ENCODE results near the gene IRF2BPL.

The IRF2BPL gene

GRCh38 chr14:77063571-77064171 is 35.2 kb upstream of the IRF2BPL start:
- in situ Hi-C loops (cut with HindIII; ENCODE audit: low pct_unique_long_range_greater_than_20kb, low sequenced_read_pairs), result no loop called here
- no peak for DNase-seq (ENCODE audit: low read depth in 1 of 2, low spot score in 1 of 2)
- TF ChIP-seq JUND (IDR thresholded peaks at IDR 0.05; ENCODE audit: low read depth), result no peak

GRCh38 chr14:77062261-77062660 is 33.8 kb upstream of the IRF2BPL start:
- in situ Hi-C loops (cut with HindIII; ENCODE audit: low pct_unique_long_range_greater_than_20kb, low sequenced_read_pairs), result no loop called here

GRCh38 chr14:77061630-77062257 is 33.2 kb upstream of the IRF2BPL start:
- TF ChIP-seq JUND (IDR thresholded peaks at IDR 0.05; ENCODE audit: low read depth), result no peak
- no peak for DNase-seq (ENCODE audit: low read depth in 1 of 2, low spot score in 1 of 2)
- in situ Hi-C loops (cut with HindIII; ENCODE audit: low pct_unique_long_range_greater_than_20kb, low sequenced_read_pairs), result no loop called here

More at GRCh38 chr14:77062261-77062660, 33.8 kb upstream of the IRF2BPL start:
- no peak for TF ChIP-seq JUND (IDR thresholded peaks at IDR 0.05; ENCODE audit: low read depth)
- DNase-seq (ENCODE audit: low read depth in 1 of 2, low spot score in 1 of 2), result no peak

GRCh38 chr14:77059276-77059915 is 30.9 kb upstream of the IRF2BPL start:
- in situ Hi-C loops (cut with HindIII; ENCODE audit: low pct_unique_long_range_greater_than_20kb, low sequenced_read_pairs), result no loop called here
- DNase-seq (ENCODE audit: low read depth in 1 of 2, low spot score in 1 of 2), result peak; percentile 64 to 88

GRCh38 chr14:77058785-77059184 is 30.3 kb upstream of the IRF2BPL start:
- no peak for TF ChIP-seq JUND (IDR thresholded peaks at IDR 0.05; ENCODE audit: low read depth)
- DNase-seq (ENCODE audit: low read depth in 1 of 2, low spot score in 1 of 2), result no peak
- in situ Hi-C loops (cut with HindIII; ENCODE audit: low pct_unique_long_range_greater_than_20kb, low sequenced_read_pairs), result no loop called here

More at GRCh38 chr14:77059276-77059915, 30.9 kb upstream of the IRF2BPL start:
- TF ChIP-seq JUND (IDR thresholded peaks at IDR 0.05; ENCODE audit: low read depth), result no peak

GRCh38 chr14:77058117-77058516 is 29.6 kb upstream of the IRF2BPL start:
- no peak for DNase-seq (ENCODE audit: low read depth in 1 of 2, low spot score in 1 of 2)
- no peak for TF ChIP-seq JUND (IDR thresholded peaks at IDR 0.05; ENCODE audit: low read depth)
- in situ Hi-C loops (cut with HindIII; ENCODE audit: low pct_unique_long_range_greater_than_20kb, low sequenced_read_pairs), result no loop called here

GRCh38 chr14:77055981-77056380 is 27.5 kb upstream of the IRF2BPL start:
- in situ Hi-C loops (cut with HindIII; ENCODE audit: low pct_unique_long_range_greater_than_20kb, low sequenced_read_pairs), result no loop called here
- TF ChIP-seq JUND (IDR thresholded peaks at IDR 0.05; ENCODE audit: low read depth), result no peak
- no peak for DNase-seq (ENCODE audit: low read depth in 1 of 2, low spot score in 1 of 2)

- DNase-seq (ENCODE audit: low read depth in 1 of 2, low spot score in 1 of 2), result no peak
- TF ChIP-seq JUND (IDR thresholded peaks at IDR 0.05; ENCODE audit: low read depth), result no peak
- in situ Hi-C loops (cut with HindIII; ENCODE audit: low pct_unique_long_range_greater_than_20kb, low sequenced_read_pairs), result no loop called here
These were observed 26.8 kb upstream of the IRF2BPL start for GRCh38 chr14:77055306-77055705.

- TF ChIP-seq JUND (IDR thresholded peaks at IDR 0.05; ENCODE audit: low read depth), result no peak
- in situ Hi-C loops (cut with HindIII; ENCODE audit: low pct_unique_long_range_greater_than_20kb, low sequenced_read_pairs), result no loop called here
- peak in 1 of 2 experiments; percentile 59 for DNase-seq (ENCODE audit: low read depth in 1 of 2, low spot score in 1 of 2)
These were observed 24.7 kb upstream of the IRF2BPL start for GRCh38 chr14:77053046-77053841.

GRCh38 chr14:77052281-77053044 is 24.0 kb upstream of the IRF2BPL start:
- in situ Hi-C loops (cut with HindIII; ENCODE audit: low pct_unique_long_range_greater_than_20kb, low sequenced_read_pairs), result no loop called here
- no peak for DNase-seq (ENCODE audit: low read depth in 1 of 2, low spot score in 1 of 2)
- no peak for TF ChIP-seq JUND (IDR thresholded peaks at IDR 0.05; ENCODE audit: low read depth)

GRCh38 chr14:77051116-77051515 is 22.6 kb upstream of the IRF2BPL start:
- DNase-seq (ENCODE audit: low read depth in 1 of 2, low spot score in 1 of 2), result no peak
- TF ChIP-seq JUND (IDR thresholded peaks at IDR 0.05; ENCODE audit: low read depth), result no peak
- in situ Hi-C loops (cut with HindIII; ENCODE audit: low pct_unique_long_range_greater_than_20kb, low sequenced_read_pairs), result no loop called here

GRCh38 chr14:77046721-77047120 is 18.2 kb upstream of the IRF2BPL start:
- no peak for TF ChIP-seq JUND (IDR thresholded peaks at IDR 0.05; ENCODE audit: low read depth)
- peak in 1 of 2 experiments; percentile 53 for DNase-seq (ENCODE audit: low read depth in 1 of 2, low spot score in 1 of 2)
- in situ Hi-C loops (cut with HindIII; ENCODE audit: low pct_unique_long_range_greater_than_20kb, low sequenced_read_pairs), result no loop called here
